GM19238 (cell line): Measurements from ENCODE around the gene ALK.

ENCODE experiments used
- DNase-seq: peaks from one replicate; pipeline ENCODE4 v3.0.0; 2011; ENCODE audit warnings: low spot score; ENCODE audit not compliant: insufficient read length

The ALK gene

GRCh38 chr2:29723255-29724001, 198.0 kb downstream of the ALK start:
- DNase-seq: peak; percentile 21

GRCh38 chr2:29719639-29720038, 201.7 kb downstream of the ALK start:
- DNase-seq: no peak

- DNase-seq: no peak
These were observed 203.2 kb downstream of the ALK start for GRCh38 chr2:29718076-29718686.

- DNase-seq: no peak
These were observed 205.7 kb downstream of the ALK start for GRCh38 chr2:29715655-29716054.

- DNase-seq: no peak
These were observed 207.1 kb downstream of the ALK start for GRCh38 chr2:29714333-29714732.

- no peak for DNase-seq
These were observed 215.1 kb downstream of the ALK start for GRCh38 chr2:29706171-29706720.

GRCh38 chr2:29705616-29706015, 215.8 kb downstream of the ALK start:
- DNase-seq: no peak

- no peak for DNase-seq
These were observed 218.1 kb downstream of the ALK start for GRCh38 chr2:29703336-29703735.

- DNase-seq: no peak
These were observed 219.1 kb downstream of the ALK start for GRCh38 chr2:29702276-29702675.

- DNase-seq: no peak
These were observed 220.8 kb downstream of the ALK start for GRCh38 chr2:29700560-29700959.

GRCh38 chr2:29699045-29699444, 222.3 kb downstream of the ALK start:
- DNase-seq: no peak

GRCh38 chr2:29698216-29698615, 223.2 kb downstream of the ALK start:
- DNase-seq: no peak

- DNase-seq: no peak
These were observed 223.7 kb downstream of the ALK start for GRCh38 chr2:29697715-29698114.

- no peak for DNase-seq
These were observed 224.2 kb downstream of the ALK start for GRCh38 chr2:29697181-29697580.

- DNase-seq: no peak
These were observed 226.6 kb downstream of the ALK start for GRCh38 chr2:29694741-29695140.

GRCh38 chr2:29691391-29691950, 229.9 kb downstream of the ALK start:
- DNase-seq: no peak

GRCh38 chr2:29689666-29690065, 231.7 kb downstream of the ALK start:
- DNase-seq: no peak

- no peak for DNase-seq
These were observed 233.0 kb downstream of the ALK start for GRCh38 chr2:29688429-29688828.

GRCh38 chr2:29687121-29687520, 234.3 kb downstream of the ALK start:
- DNase-seq: no peak

- no peak for DNase-seq
These were observed 244.4 kb downstream of the ALK start for GRCh38 chr2:29676886-29677453.

GRCh38 chr2:29664578-29664977, 256.8 kb downstream of the ALK start:
- DNase-seq: no peak

- no peak for DNase-seq
These were observed 258.1 kb downstream of the ALK start for GRCh38 chr2:29663268-29663667.
